ENCODE results near the gene CDR2.
"Not testable (repeated sequence)": the region's sequence is repeated elsewhere in the genome, so short reads cannot be mapped to it uniquely, and the experiment has no call there.

CDR2 gene

GRCh38 chr16:22304411-22304810 lies 70.0 kb downstream of the CDR2 start:
- Histone ChIP-seq H3F3A (ENCODE audit: control insufficient read depth, insufficient read depth) (no peaks in the 10 kb centered on the region), H3K4me3 (ENCODE audit: low read length) (no peak overlapping the region), H4K20me1 (ENCODE audit: control insufficient read depth, insufficient read depth, low read depth, low read length) (no peaks in the 10 kb centered on the region; the same call in 1 of the 2 replicates), H3K36me3 (ENCODE audit: control insufficient read depth, low read length) (peaks cover 90% of the 10 kb centered on the region), H3K9me3 (ENCODE audit: control insufficient read depth, insufficient read depth, low read length) (no peaks in the 10 kb centered on the region), H3K9me2 (replicated peaks; ENCODE audit: control insufficient read depth, low read length) (no peaks in the 10 kb centered on the region), H3K4me2 (ENCODE audit: low read length) (no peak overlapping the region), H3K27me3 (ENCODE audit: control insufficient read depth, low read length) (no peaks in the 10 kb centered on the region), H3K4me1 (ENCODE audit: control insufficient read depth, low read length) (peaks cover 12% of the 10 kb centered on the region), H3K27ac (ENCODE audit: low read depth, low read length) (no peak overlapping the region), H3K79me2 (ENCODE audit: control insufficient read depth, low read length) (peaks cover 83% of the 10 kb centered on the region)
- TF ChIP-seq CTCF (IDR thresholded peaks at IDR 0.05; ENCODE audit: low read depth, low read length, poor library complexity, severe bottlenecking), result no peak
- TF ChIP-seq EZH2phosphoT487 (IDR thresholded peaks at IDR 0.05; ENCODE audit: borderline replicate concordance, low read length), result no peak

- Histone ChIP-seq H3K4me2 (ENCODE audit: low read length) (no peak overlapping the region), H3F3A (ENCODE audit: control insufficient read depth, insufficient read depth) (peaks cover 9% of the 10 kb centered on the region), H3K4me1 (ENCODE audit: control insufficient read depth, low read length) (peaks cover 21% of the 10 kb centered on the region), H4K20me1 (ENCODE audit: control insufficient read depth, insufficient read depth, low read depth, low read length) (peaks cover 7% of the 10 kb centered on the region), H3K4me3 (ENCODE audit: low read length) (no peak overlapping the region), H3K9me3 (ENCODE audit: control insufficient read depth, insufficient read depth, low read length) (no peaks in the 10 kb centered on the region), H3K27me3 (ENCODE audit: control insufficient read depth, low read length) (no peaks in the 10 kb centered on the region), H3K27ac (ENCODE audit: low read depth, low read length) (no peak overlapping the region), H3K79me2 (ENCODE audit: control insufficient read depth, low read length) (peaks cover 96% of the 10 kb centered on the region), H3K9me2 (replicated peaks; ENCODE audit: control insufficient read depth, low read length) (no peaks in the 10 kb centered on the region), H3K36me3 (ENCODE audit: control insufficient read depth, low read length) (peaks cover 86% of the 10 kb centered on the region)
- TF ChIP-seq CTCF (IDR thresholded peaks at IDR 0.05; ENCODE audit: low read depth, low read length, poor library complexity, severe bottlenecking), result no peak
Observed at GRCh38 chr16:22302776-22303363, 71.5 kb downstream of the CDR2 start.

GRCh38 chr16:22301423-22301822 lies 73.0 kb downstream of the CDR2 start:
- H3K9me3 ChIP-seq (ENCODE audit: control insufficient read depth, insufficient read depth, low read length); H3K4me3 ChIP-seq (ENCODE audit: low read length); H3K9me2 ChIP-seq (replicated peaks; ENCODE audit: control insufficient read depth, low read length); H3K27ac ChIP-seq (ENCODE audit: low read depth, low read length); H4K20me1 ChIP-seq (ENCODE audit: control insufficient read depth, insufficient read depth, low read depth, low read length); H3F3A ChIP-seq (ENCODE audit: control insufficient read depth, insufficient read depth); H3K27me3 ChIP-seq (ENCODE audit: control insufficient read depth, low read length); H3K4me2 ChIP-seq (ENCODE audit: low read length): not testable (repeated sequence)
- H3K79me2 ChIP-seq (ENCODE audit: control insufficient read depth, low read length), result peaks cover 88% of the 10 kb centered on the region
- peaks cover 77% of the 10 kb centered on the region for H3K36me3 ChIP-seq (ENCODE audit: control insufficient read depth, low read length)
- peaks cover 22% of the 10 kb centered on the region for H3K4me1 ChIP-seq (ENCODE audit: control insufficient read depth, low read length)

GRCh38 chr16:22300427-22301071 lies 73.9 kb downstream of the CDR2 start:
- H4K20me1 ChIP-seq (ENCODE audit: control insufficient read depth, insufficient read depth, low read depth, low read length), result peaks cover 7% of the 10 kb centered on the region
- H3F3A ChIP-seq (ENCODE audit: control insufficient read depth, insufficient read depth), result peaks cover 13% of the 10 kb centered on the region
- no peak overlapping the region for H3K27ac ChIP-seq (ENCODE audit: low read depth, low read length)
- H3K4me3 ChIP-seq (ENCODE audit: low read length), result 0 out of 2 replicates have a peak overlapping the region, but pooled peaks have one; percentile 7
- no peak for TF ChIP-seq EZH2phosphoT487 (IDR thresholded peaks at IDR 0.05; ENCODE audit: borderline replicate concordance, low read length)
- peak; percentile 84 for TF ChIP-seq CTCF (IDR thresholded peaks at IDR 0.05; ENCODE audit: low read depth, low read length, poor library complexity, severe bottlenecking)
- H3K27me3 ChIP-seq (ENCODE audit: control insufficient read depth, low read length), result no peaks in the 10 kb centered on the region
- peaks cover 68% of the 10 kb centered on the region for H3K36me3 ChIP-seq (ENCODE audit: control insufficient read depth, low read length)
- H3K79me2 ChIP-seq (ENCODE audit: control insufficient read depth, low read length), result peaks cover 81% of the 10 kb centered on the region
- no peaks in the 10 kb centered on the region for H3K9me3 ChIP-seq (ENCODE audit: control insufficient read depth, insufficient read depth, low read length)
- peaks cover 28% of the 10 kb centered on the region for H3K4me1 ChIP-seq (ENCODE audit: control insufficient read depth, low read length)
- peak overlapping the region; percentile 26 for H3K4me2 ChIP-seq (ENCODE audit: low read length)
- no peaks in the 10 kb centered on the region for H3K9me2 ChIP-seq (replicated peaks; ENCODE audit: control insufficient read depth, low read length)
